Lung microvascular endothelial cell (primary cell): ENCODE results near the gene MVP. TPM values are rescaled to one million over a fixed set of nuclear protein-coding genes. Genes with fewer than 3 reads are reported as not detected.

ENCODE experiments used
- DNase-seq, 2 donors: peaks; one replicate each; pipeline versions ENCODE4 v3.0.0 to v3.0.0-alpha.2; 2010; ENCODE audit warnings: low read depth in 2 of 2
- total RNA-seq: library from RNA; depleted of rRNA; stranded (reverse); fragments of >200 nt; gene quantifications from 2 replicates; pipeline ENCODE4 v1.2.1, GENCODE V29; 2014

The MVP gene
- total RNA-seq, 1 donor from 2014 or later = 122 TPM

- peak in 1 of 2 donors; percentile 33 for DNase-seq
These were observed 15.6 kb upstream of the MVP start for GRCh38 chr16:29804455-29805231.

- DNase-seq = peak; percentile 98 to 99
These were observed 14.8 kb upstream of the MVP start for GRCh38 chr16:29805232-29806098.

- DNase-seq = no peak
These were observed 14.1 kb upstream of the MVP start, which contains the start of gene MAZ for GRCh38 chr16:29806099-29806579. Gene MAZ (plus strand): TSS chr16:29806529. CDS start chr16:29806702, 173 bp downstream.

GRCh38 chr16:29806641-29807425 is 13.4 kb upstream of the MVP start:
- peak in 1 of 2 donors; percentile 32 for DNase-seq

GRCh38 chr16:29807426-29808218 is 12.6 kb upstream of the MVP start:
- DNase-seq = peak; percentile 95 to 96

GRCh38 chr16:29808219-29808900 is 11.9 kb upstream of the MVP start:
- no peak for DNase-seq

GRCh38 chr16:29809031-29809747 is 11.1 kb upstream of the MVP start:
- DNase-seq = no peak

GRCh38 chr16:29809850-29810698 is 10.2 kb upstream of the MVP start:
- DNase-seq = peak in 1 of 2 donors; percentile 29

GRCh38 chr16:29810699-29811169 is 9.5 kb upstream of the MVP start:
- DNase-seq = no peak

- peak; percentile 65 to 96 for DNase-seq
These were observed 8.9 kb upstream of the MVP start for GRCh38 chr16:29811170-29811895.

GRCh38 chr16:29811896-29812665 is 8.2 kb upstream of the MVP start, which contains the start of gene PRRT2:
Gene PRRT2 (plus strand): TSS chr16:29812193. CDS start chr16:29813055, 862 bp downstream.
- DNase-seq = peak; percentile 40 to 56

- DNase-seq = no peak
These were observed 7.3 kb upstream of the MVP start for GRCh38 chr16:29812754-29813643.

- no peak for DNase-seq
These were observed 6.4 kb upstream of the MVP start for GRCh38 chr16:29813644-29814562.

GRCh38 chr16:29814592-29814991 is 5.7 kb upstream of the MVP start:
- no peak for DNase-seq
